Measurements from ENCODE around the gene ASXL3. TPM values are rescaled to one million over a fixed set of nuclear protein-coding genes. Genes with fewer than 3 reads are reported as not detected.

The ASXL3 gene
- total RNA-seq, 1 donor from 2014 or later: 1.4 TPM

- no peak for DNase-seq
- Histone ChIP-seq H3K27ac (no peak overlapping the region), H3K4me1 (no peaks in the 10 kb centered on the region), H3K4me3 (no peak overlapping the region), H3K27me3 (ENCODE audit: low read depth) (no peaks in the 10 kb centered on the region), H3K9me3 (no peaks in the 10 kb centered on the region), H3K36me3 (no peaks in the 10 kb centered on the region)
- ATAC-seq: no peak
- intact Hi-C loops (cut with DNase I): no loop called here
- TF ChIP-seq CTCF (IDR thresholded peaks at IDR 0.05): no peak
Observed at GRCh38 chr18:33541316-33541715, 36.7 kb upstream of the ASXL3 start.

- no peaks in the 10 kb centered on the region for H3K36me3 ChIP-seq
- intact Hi-C loops (cut with DNase I): no loop called here
- ATAC-seq (no peak), DNase-seq (no peak)
- no peaks in the 10 kb centered on the region for H3K27me3 ChIP-seq (ENCODE audit: low read depth)
- H3K4me3 ChIP-seq: no peak overlapping the region
- TF ChIP-seq CTCF (IDR thresholded peaks at IDR 0.05): no peak
- no peaks in the 10 kb centered on the region for H3K9me3 ChIP-seq
- H3K4me1 ChIP-seq: no peaks in the 10 kb centered on the region
- no peak overlapping the region for H3K27ac ChIP-seq
Observed at GRCh38 chr18:33556846-33557245, 21.2 kb upstream of the ASXL3 start.

GRCh38 chr18:33557706-33558105 is 20.3 kb upstream of the ASXL3 start:
- no peaks in the 10 kb centered on the region for H3K36me3 ChIP-seq
- H3K27ac ChIP-seq: no peak overlapping the region
- H3K27me3 ChIP-seq (ENCODE audit: low read depth): no peaks in the 10 kb centered on the region
- ATAC-seq (no peak), DNase-seq (no peak)
- intact Hi-C loops (cut with DNase I): no loop called here
- no peaks in the 10 kb centered on the region for H3K9me3 ChIP-seq
- no peak for TF ChIP-seq CTCF (IDR thresholded peaks at IDR 0.05)
- no peak overlapping the region for H3K4me3 ChIP-seq
- H3K4me1 ChIP-seq: no peaks in the 10 kb centered on the region

- no peak for TF ChIP-seq CTCF (IDR thresholded peaks at IDR 0.05)
- Histone ChIP-seq H3K36me3 (no peaks in the 10 kb centered on the region), H3K9me3 (no peaks in the 10 kb centered on the region), H3K4me1 (no peaks in the 10 kb centered on the region), H3K4me3 (no peak overlapping the region), H3K27ac (no peak overlapping the region), H3K27me3 (ENCODE audit: low read depth) (no peaks in the 10 kb centered on the region)
- intact Hi-C loops (cut with DNase I): no loop called here
- ATAC-seq: no peak
- no peak for DNase-seq
Observed at GRCh38 chr18:33558529-33558928, 19.5 kb upstream of the ASXL3 start.

GRCh38 chr18:33560686-33561370 is 17.2 kb upstream of the ASXL3 start:
- TF ChIP-seq CTCF (IDR thresholded peaks at IDR 0.05): no peak
- intact Hi-C loops (cut with DNase I): no loop called here
- DNase-seq (no peak), ATAC-seq (no peak)
- Histone ChIP-seq H3K27ac (no peak overlapping the region), H3K27me3 (ENCODE audit: low read depth) (no peaks in the 10 kb centered on the region), H3K36me3 (no peaks in the 10 kb centered on the region), H3K4me1 (no peaks in the 10 kb centered on the region), H3K4me3 (no peak overlapping the region), H3K9me3 (no peaks in the 10 kb centered on the region)
